Activated naive CD4-positive, alpha-beta T cell treated with anti-CD3 and anti-CD28 coated beads, Interleukin-2, amount 10 ng/mL, durations not matched to agents 7 days and 5 days (primary cell): ENCODE data around the gene PDGFA.

Experiments used
- CTCF ChIA-PET: fragments of 350-600 bp; sonication (Branson Sonifier 250); formaldehyde crosslinking; loops from one replicate; lab custom pipeline; 2021; ENCODE audit warnings: antibody characterized with exemption; lab: Charles Lee
- DNase-seq: peaks from one replicate; pipeline ENCODE4 v3.0.0-alpha.2; 2020
- H3K27ac Mint-ChIP-seq: one replicate; pipeline ENCODE4 v1.8.0; 2021; ENCODE audit warnings: mild to moderate bottlenecking, moderate library complexity, mixed read lengths
- H3K27me3 Mint-ChIP-seq: one replicate; pipeline ENCODE4 v1.8.0; 2021; ENCODE audit warnings: mild to moderate bottlenecking, mixed read lengths
- H3K36me3 Mint-ChIP-seq: one replicate; pipeline ENCODE4 v1.8.0; 2021; ENCODE audit warnings: mixed read lengths
- H3K4me1 Mint-ChIP-seq: one replicate; pipeline ENCODE4 v1.8.0; 2021; ENCODE audit warnings: mixed read lengths
- H3K4me3 Mint-ChIP-seq: one replicate; pipeline ENCODE4 v1.8.0; 2021; ENCODE audit warnings: mild to moderate bottlenecking, moderate library complexity, mixed read lengths
- H3K9me3 Mint-ChIP-seq: one replicate; pipeline ENCODE4 v1.8.0; 2021; ENCODE audit warnings: mixed read lengths

PDGFA gene

GRCh38 chr7:460374-461116, 59.1 kb downstream of the PDGFA start:
- H3K9me3 Mint-ChIP-seq: no peaks in the 10 kb centered on the region
- no peak overlapping the region for H3K27ac Mint-ChIP-seq
- H3K36me3 Mint-ChIP-seq: no peaks in the 10 kb centered on the region
- H3K4me3 Mint-ChIP-seq: no peak overlapping the region
- H3K4me1 Mint-ChIP-seq: no peaks in the 10 kb centered on the region
- DNase-seq: no peak
- CTCF ChIA-PET: no interaction called here
- no peaks in the 10 kb centered on the region for H3K27me3 Mint-ChIP-seq

DNA sequence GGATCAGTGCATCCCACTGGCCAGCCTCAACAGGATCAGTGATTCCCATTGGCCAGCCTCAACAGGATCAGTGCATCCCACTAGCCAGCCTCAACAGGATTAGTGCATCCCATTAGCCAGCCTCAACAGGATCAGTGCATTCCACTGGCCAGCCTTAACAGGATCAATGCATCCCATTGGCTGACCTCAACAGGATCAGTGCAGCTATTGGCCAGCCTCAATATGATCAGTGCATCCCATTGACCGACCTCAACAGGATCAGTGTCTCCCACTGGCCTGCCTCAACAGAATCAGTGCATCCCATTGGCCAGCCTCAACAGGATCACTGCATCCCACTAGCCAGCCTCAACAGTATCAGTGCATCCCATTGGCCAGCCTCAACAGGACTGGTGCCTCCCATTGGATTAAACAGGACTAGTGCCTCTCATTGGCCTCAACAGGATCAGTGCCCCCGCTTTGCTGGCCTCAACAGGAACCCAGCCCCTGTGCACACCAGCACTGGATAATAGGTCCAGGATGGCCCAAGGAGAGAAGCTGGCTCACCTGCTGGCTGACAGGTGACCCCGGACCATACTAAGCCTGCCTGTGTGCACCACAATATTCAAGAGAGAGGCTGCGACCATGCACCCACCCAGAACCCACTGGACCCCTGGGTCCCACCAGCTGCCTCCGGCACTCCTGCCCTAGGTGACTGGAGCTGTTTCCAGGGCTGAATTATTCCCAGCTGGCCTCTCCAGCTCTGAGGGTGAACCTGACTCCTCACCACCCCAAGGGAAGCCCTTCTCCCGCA, 59.9 kb downstream of the PDGFA start:
- no peak for DNase-seq
- Mint-ChIP-seq H3K27ac (no peak overlapping the region), H3K36me3 (no peaks in the 10 kb centered on the region), H3K27me3 (no peaks in the 10 kb centered on the region), H3K4me1 (no peaks in the 10 kb centered on the region), H3K4me3 (no peak overlapping the region), H3K9me3 (no peaks in the 10 kb centered on the region)
- CTCF ChIA-PET: no interaction called here

DNA sequence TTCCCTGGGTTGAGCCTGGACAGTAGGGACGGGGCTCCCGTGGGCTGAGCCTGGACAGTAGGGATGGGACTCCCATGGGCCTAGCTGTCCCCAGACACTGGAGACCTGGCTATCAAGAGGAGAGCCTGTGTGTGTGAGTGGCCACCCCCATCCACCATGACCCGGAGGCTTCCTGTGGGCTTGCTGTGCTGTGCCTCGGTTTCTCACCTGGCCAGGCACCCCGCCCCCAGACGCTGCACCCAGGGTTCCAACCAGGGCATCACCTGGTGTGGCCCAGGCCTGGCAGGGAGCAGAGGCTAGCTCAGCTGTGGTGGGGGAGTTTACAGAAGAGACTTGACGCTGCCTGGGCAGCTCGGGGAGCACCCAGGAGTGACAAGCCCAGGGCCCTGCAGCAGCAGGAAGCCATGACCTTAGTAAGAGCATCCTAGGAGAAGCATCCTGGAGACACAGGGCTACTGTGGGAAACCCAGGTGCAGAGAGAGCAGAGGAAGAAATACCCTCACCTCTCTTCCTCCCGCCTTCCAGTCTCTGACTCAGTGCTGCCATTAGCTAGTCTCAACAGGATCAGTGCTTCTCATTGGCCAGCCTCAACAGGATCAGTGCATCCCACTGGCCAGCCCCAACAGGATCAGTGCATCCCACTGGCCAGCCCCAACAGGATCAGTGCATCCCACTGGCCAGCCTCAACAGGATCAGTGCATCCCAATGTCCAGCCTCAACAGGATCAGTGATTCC, 61.0 kb downstream of the PDGFA start:
- Mint-ChIP-seq H3K4me3 (no peak overlapping the region), H3K36me3 (no peaks in the 10 kb centered on the region), H3K9me3 (no peaks in the 10 kb centered on the region), H3K27ac (no peak overlapping the region), H3K27me3 (no peaks in the 10 kb centered on the region), H3K4me1 (no peaks in the 10 kb centered on the region)
- DNase-seq: no peak
- CTCF ChIA-PET: interaction anchor here (1.0 kb wide), 1 partner anchor 10 kb away, joined by 4 read pairs; no protein-coding TSS in a partner anchor

- CTCF ChIA-PET: interaction anchor here (1.0 kb wide), 1 partner anchor 9 kb away, joined by 4 read pairs; no protein-coding TSS in a partner anchor
- no peaks in the 10 kb centered on the region for H3K27me3 Mint-ChIP-seq
- no peaks in the 10 kb centered on the region for H3K9me3 Mint-ChIP-seq
- no peak overlapping the region for H3K4me3 Mint-ChIP-seq
- no peaks in the 10 kb centered on the region for H3K4me1 Mint-ChIP-seq
- no peaks in the 10 kb centered on the region for H3K36me3 Mint-ChIP-seq
- no peak for DNase-seq
- H3K27ac Mint-ChIP-seq: no peak overlapping the region
Observed at GRCh38 chr7:457814-458510, 61.7 kb downstream of the PDGFA start.

- peaks cover 21% of the 10 kb centered on the region for H3K27me3 Mint-ChIP-seq
- no peaks in the 10 kb centered on the region for H3K9me3 Mint-ChIP-seq
- CTCF ChIA-PET: no interaction called here
- no peak overlapping the region for H3K27ac Mint-ChIP-seq
- DNase-seq: no peak
- H3K4me1 Mint-ChIP-seq: peaks cover 8% of the 10 kb centered on the region
- no peaks in the 10 kb centered on the region for H3K36me3 Mint-ChIP-seq
- no peak overlapping the region for H3K4me3 Mint-ChIP-seq
Observed at GRCh38 chr7:455110-455928, 64.3 kb downstream of the PDGFA start.

DNA sequence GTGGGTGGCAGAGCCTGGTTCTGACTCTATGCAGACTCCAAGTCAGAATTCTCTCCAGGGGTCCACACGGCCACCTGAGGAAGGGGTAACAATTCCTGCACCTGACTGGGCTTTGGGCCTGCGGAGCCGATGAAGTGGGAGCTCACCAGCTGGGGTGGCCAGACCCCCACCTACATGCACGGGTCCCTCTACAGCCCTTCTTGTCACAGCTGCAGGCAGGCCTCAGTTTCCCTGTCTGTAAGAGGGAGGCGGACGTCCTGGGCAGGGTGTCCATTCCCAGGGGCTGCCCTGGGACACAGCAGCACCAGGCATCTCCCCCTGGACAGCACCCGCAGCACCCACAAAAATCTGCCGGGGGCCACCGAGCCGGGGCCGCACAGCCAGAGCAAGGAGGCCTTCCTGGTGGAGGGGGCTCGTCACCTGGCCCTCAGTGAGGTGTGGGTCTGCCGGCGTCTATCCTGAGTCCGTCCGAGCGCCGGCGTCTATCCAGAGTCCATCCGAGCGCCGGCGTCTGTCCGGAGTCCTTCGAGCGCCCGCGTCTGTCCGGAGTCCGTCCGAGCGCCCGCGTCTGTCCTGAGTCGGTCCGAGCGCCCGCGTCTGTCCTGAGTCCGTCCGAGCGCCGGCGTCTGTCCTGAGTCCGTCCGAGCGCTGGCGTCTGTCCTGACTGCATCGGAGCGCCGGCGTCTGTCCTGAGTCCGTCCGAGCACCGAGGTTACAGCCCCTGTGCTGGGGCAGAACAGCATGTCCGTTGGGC, 65.1 kb downstream of the PDGFA start:
- DNase-seq: no peak
- peaks cover 25% of the 10 kb centered on the region for H3K27me3 Mint-ChIP-seq
- CTCF ChIA-PET: no interaction called here
- no peak overlapping the region for H3K27ac Mint-ChIP-seq
- peaks cover 8% of the 10 kb centered on the region for H3K4me1 Mint-ChIP-seq
- no peaks in the 10 kb centered on the region for H3K36me3 Mint-ChIP-seq
- H3K9me3 Mint-ChIP-seq: no peaks in the 10 kb centered on the region
- H3K4me3 Mint-ChIP-seq: no peak overlapping the region

DNA sequence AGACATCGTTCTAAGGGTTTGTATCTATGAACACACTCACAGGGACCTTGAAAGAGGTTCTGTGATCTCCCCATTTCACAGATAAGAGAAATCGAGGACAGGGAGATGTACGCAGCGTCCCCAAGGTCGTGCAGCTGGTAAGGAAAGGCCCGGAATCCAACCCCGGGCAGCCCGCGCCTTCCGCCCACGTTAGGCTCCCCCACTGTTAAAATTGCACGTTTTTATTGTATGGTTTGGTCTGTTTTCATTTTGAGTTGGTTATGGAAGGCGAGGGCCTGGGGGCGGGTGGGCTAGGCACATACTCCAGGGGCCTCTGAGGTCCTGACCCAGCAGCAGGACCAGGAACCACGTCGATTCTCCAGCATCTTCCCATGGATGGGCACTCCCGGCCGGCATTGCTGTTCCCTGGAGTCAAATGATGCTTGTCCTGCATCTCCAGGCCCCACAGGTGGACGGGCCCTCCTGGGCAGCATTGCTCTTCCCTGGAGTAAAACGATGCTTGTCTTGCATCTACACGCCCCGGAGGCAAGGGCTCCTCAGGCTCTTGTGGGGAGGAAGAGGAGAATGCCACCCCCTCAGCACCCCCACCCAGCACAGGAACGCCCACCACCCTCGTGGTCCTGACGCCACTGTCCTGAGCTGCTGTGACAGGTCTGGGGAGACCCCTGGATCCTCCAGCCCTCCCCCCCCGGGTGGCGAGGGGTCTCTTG, 65.9 kb downstream of the PDGFA start:
- Mint-ChIP-seq H3K36me3 (no peaks in the 10 kb centered on the region), H3K4me1 (peaks cover 8% of the 10 kb centered on the region), H3K9me3 (no peaks in the 10 kb centered on the region), H3K4me3 (no peak overlapping the region), H3K27me3 (peaks cover 30% of the 10 kb centered on the region), H3K27ac (no peak overlapping the region)
- CTCF ChIA-PET: no interaction called here
- no peak for DNase-seq

DNA sequence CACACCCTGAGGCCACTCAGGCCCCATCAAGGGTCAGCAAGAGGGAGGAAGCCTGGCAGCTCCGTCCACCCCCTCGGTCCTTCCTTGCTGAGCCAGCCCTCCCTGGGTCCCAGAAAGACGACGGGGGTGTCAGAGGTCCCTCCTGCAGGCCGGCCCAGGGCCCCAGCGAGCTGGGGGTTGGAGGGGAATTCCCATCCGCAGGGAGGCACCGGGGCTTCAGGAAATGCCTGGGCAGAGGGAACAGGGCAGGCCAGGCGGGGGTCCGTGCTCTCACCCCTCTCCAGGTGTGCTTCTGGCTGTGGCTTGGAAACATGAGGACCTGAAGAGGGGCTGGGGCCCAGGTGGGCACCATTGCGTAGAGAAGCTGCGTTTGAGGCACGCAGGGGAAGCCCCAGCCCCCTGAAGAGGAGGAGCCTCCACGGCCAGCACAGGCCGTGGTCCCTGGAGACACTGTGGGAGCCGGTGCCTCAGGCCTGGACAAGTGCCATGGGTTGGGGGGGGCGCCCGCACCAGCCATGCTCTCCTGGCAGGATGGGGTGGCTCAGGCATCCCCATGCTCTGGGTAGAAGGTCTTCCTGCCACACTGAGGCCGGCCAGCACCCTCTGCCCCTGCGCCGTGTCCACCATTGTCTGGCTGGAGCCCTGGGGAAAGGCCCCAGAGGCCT, 66.7 kb downstream of the PDGFA start:
- Mint-ChIP-seq H3K4me3 (no peak overlapping the region), H3K36me3 (no peaks in the 10 kb centered on the region), H3K4me1 (peaks cover 8% of the 10 kb centered on the region), H3K9me3 (no peaks in the 10 kb centered on the region), H3K27ac (no peak overlapping the region), H3K27me3 (peaks cover 30% of the 10 kb centered on the region)
- CTCF ChIA-PET: no interaction called here
- no peak for DNase-seq

DNA sequence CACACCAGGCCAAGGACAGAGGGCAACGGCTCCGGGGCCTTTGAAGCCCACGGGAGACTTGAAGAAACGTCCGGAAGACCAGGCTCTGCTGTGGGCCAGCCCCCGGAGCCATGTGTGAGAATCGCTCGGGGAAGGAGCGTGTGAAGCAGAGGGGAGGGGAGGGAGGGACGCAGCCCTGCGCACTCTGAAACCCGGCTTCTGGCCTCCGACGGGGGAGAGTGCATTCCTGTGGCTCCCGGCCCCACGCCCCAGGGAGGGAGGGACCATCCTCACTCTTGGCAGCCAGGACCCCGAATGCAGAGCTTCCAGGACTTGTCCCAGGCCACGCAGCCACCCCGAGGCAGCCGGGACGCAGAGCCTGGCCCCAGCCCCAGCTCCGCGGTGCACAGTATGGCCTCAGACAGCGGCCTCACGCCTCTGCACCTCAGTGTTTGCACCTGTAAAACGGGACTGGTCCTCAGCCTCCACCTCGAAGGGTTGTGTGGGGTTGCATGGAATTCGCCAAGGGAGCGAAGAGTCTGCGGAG, 67.4 kb downstream of the PDGFA start:
- no peak overlapping the region for H3K27ac Mint-ChIP-seq
- no peaks in the 10 kb centered on the region for H3K36me3 Mint-ChIP-seq
- no peak for DNase-seq
- no peaks in the 10 kb centered on the region for H3K9me3 Mint-ChIP-seq
- CTCF ChIA-PET: no interaction called here
- H3K27me3 Mint-ChIP-seq: peaks cover 30% of the 10 kb centered on the region
- H3K4me1 Mint-ChIP-seq: peaks cover 8% of the 10 kb centered on the region
- no peak overlapping the region for H3K4me3 Mint-ChIP-seq

DNA sequence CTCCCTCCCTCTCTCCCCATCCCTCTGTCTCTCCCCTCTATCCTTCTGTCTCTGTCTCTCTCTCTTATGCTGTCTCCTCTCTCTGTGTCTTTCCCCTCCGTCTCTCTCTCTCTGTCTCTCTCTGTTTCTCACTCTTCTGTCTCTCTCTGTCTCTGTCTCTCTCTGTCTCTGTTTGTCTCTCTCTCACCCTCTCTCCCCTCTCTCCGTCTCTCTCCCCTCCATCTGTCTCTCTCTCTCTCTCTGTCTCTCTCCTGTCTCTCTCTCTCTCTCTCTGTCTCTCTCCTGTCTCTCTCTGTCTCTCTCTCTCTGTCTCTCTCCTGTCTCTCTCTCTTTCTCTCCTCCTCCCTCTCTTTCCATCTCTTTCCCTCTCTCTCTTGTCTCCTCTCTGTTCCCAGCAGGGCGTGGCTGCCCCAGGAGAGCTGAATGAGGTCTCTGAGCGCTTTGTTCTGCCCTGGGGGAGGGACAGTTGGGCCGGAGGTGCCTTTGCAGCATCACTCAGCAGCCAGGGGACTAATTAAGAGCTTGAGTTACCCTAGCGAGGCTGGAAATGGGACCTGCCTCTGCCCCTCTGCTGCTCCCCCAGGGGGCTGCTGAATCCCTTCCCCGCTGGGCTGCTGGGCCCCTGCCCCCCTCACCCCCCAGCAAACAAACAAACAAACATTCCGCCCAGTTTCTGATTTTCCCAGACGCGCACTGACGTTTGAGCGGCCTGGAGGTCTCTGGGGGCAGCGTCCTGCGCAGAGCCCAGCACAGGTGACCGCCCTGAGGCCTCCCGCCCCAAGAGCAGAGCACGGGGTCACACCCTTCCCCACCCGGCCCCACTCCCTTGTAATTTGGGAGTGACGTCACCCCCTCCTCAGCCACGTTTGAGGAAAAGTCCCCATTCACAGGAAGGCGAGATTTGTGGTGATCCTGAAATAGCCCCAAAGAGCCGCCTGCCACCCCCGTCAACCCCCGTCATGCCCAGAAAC, 68.1 kb downstream of the PDGFA start:
- no peak overlapping the region for H3K27ac Mint-ChIP-seq
- H3K9me3 Mint-ChIP-seq: no peaks in the 10 kb centered on the region
- CTCF ChIA-PET: no interaction called here
- peaks cover 30% of the 10 kb centered on the region for H3K27me3 Mint-ChIP-seq
- H3K4me3 Mint-ChIP-seq: no peak overlapping the region
- H3K4me1 Mint-ChIP-seq: peaks cover 8% of the 10 kb centered on the region
- no peaks in the 10 kb centered on the region for H3K36me3 Mint-ChIP-seq
- no peak for DNase-seq

GRCh38 chr7:450741-451140, 68.9 kb downstream of the PDGFA start:
- Mint-ChIP-seq H3K36me3 (no peaks in the 10 kb centered on the region), H3K4me3 (no peak overlapping the region), H3K27me3 (peaks cover 30% of the 10 kb centered on the region), H3K27ac (no peak overlapping the region), H3K4me1 (peaks cover 8% of the 10 kb centered on the region), H3K9me3 (no peaks in the 10 kb centered on the region)
- DNase-seq: no peak
- CTCF ChIA-PET: no interaction called here
